HEK293 (cell line): ENCODE results near the gene ELAPOR1.

Experiments used
- CTCF ChIA-PET: fragments of 350-600 bp; formaldehyde crosslinking; extraction: SDS; loops from one replicate; lab custom pipeline; 2021; ENCODE audit warnings: antibody characterized with exemption; lab: Yijun Ruan, JAX
- POLR2A ChIA-PET: fragments of 300-600 bp; formaldehyde crosslinking; extraction: SDS; loops from one replicate; lab custom pipeline; 2020; ENCODE audit warnings: antibody characterized with exemption, inconsistent platforms; lab: Yijun Ruan, JAX
- H3K27ac ChIP-seq: fragments of 200-500 bp; sonication (Bioruptor generic); 2 replicates; pipeline ENCODE4 v1.5.1; 2014; ENCODE audit warnings: low read depth, low read length, control low read depth, inconsistent platforms; ENCODE audit errors: extremely low read depth
- H3K36me3 ChIP-seq, 2 experiments: fragments of 200-500 bp in 1 of 2; sonication (Bioruptor generic) in 1 of 2; 1 replicate in 1 of 2; 2 replicates in 1 of 2; pipeline ENCODE4 v1.5.1; 2014 to 2017; ENCODE audit warnings: inconsistent platforms in 2 of 2, low read length in 2 of 2; ENCODE audit not compliant: control insufficient read depth in 2 of 2, insufficient read depth in 1 of 2
- H3K4me1 ChIP-seq: fragments of 200-500 bp; sonication (Bioruptor generic); 2 replicates; pipeline ENCODE4 v1.5.1; 2014; ENCODE audit warnings: mild to moderate bottlenecking, low read length, inconsistent platforms; ENCODE audit not compliant: control insufficient read depth, insufficient read depth
- H3K4me3 ChIP-seq: 2 replicates; pipeline ENCODE4 v1.5.1; 2011; ENCODE audit warnings: low read depth, mild to moderate bottlenecking, control low read depth, low read length, moderate library complexity
- H3K9me3 ChIP-seq: fragments of 200-500 bp; sonication (Bioruptor generic); 2 replicates; pipeline ENCODE4 v1.5.1; 2014; ENCODE audit warnings: low read depth, low read length, inconsistent platforms; ENCODE audit not compliant: control insufficient read depth, insufficient read depth
- ATF2 ChIP-seq: fragments of 450-650 bp; formaldehyde crosslinking; IDR thresholded peaks from 2 replicates; pipeline ENCODE4 v1.5.1; 2016; ENCODE audit warnings: missing biosample characterization, missing genetic modification characterization, low read depth
- BCL11A ChIP-seq: fragments of 450-650 bp; formaldehyde crosslinking; IDR thresholded peaks from 2 replicates; pipeline ENCODE4 v1.5.1; 2016; ENCODE audit warnings: low read depth, missing biosample characterization, missing genetic modification characterization
- MZF1 ChIP-seq: fragments of 450-650 bp; formaldehyde crosslinking; IDR thresholded peaks from 2 replicates; pipeline ENCODE4 v1.5.1; 2017; ENCODE audit warnings: missing biosample characterization, missing genetic modification characterization, borderline replicate concordance
- PRDM6 ChIP-seq: fragments of 450-650 bp; formaldehyde crosslinking; IDR thresholded peaks from 2 replicates; pipeline ENCODE4 v1.5.1; 2017; ENCODE audit warnings: missing biosample characterization, missing genetic modification characterization
- ZBTB48 ChIP-seq: fragments of 450-650 bp; formaldehyde crosslinking; IDR thresholded peaks from 2 replicates; pipeline ENCODE4 v1.5.1; 2016; ENCODE audit warnings: missing biosample characterization, missing genetic modification characterization
- ZBTB49 ChIP-seq: fragments of 450-650 bp; formaldehyde crosslinking; IDR thresholded peaks from 2 replicates; pipeline ENCODE4 v1.5.1; 2016; ENCODE audit warnings: missing biosample characterization, missing genetic modification characterization, low read depth
- ZIC2 ChIP-seq: fragments of 450-650 bp; formaldehyde crosslinking; IDR thresholded peaks from 2 replicates; pipeline ENCODE4 v1.5.1; 2016; ENCODE audit warnings: missing biosample characterization, missing genetic modification characterization
- ZNF133 ChIP-seq: fragments of 450-650 bp; formaldehyde crosslinking; IDR thresholded peaks from 2 replicates; pipeline ENCODE4 v1.5.1; 2016; ENCODE audit warnings: missing biosample characterization, missing genetic modification characterization
- ZNF138 ChIP-seq: fragments of 450-650 bp; formaldehyde crosslinking; IDR thresholded peaks from 2 replicates; pipeline ENCODE4 v1.5.1; 2016; ENCODE audit warnings: missing biosample characterization, missing genetic modification characterization, borderline replicate concordance
- ZNF18 ChIP-seq: fragments of 450-650 bp; formaldehyde crosslinking; IDR thresholded peaks from 2 replicates; pipeline ENCODE4 v1.5.1; 2016; ENCODE audit warnings: missing biosample characterization, missing genetic modification characterization
- ZNF211 ChIP-seq: fragments of 450-650 bp; formaldehyde crosslinking; IDR thresholded peaks from 2 replicates; pipeline ENCODE4 v1.5.1; 2016; ENCODE audit warnings: low read depth, missing biosample characterization, missing genetic modification characterization
- ZNF24 ChIP-seq: fragments of 450-650 bp; formaldehyde crosslinking; IDR thresholded peaks from 2 replicates; pipeline ENCODE4 v1.5.1; 2016; ENCODE audit warnings: missing biosample characterization, missing genetic modification characterization
- ZNF513 ChIP-seq: fragments of 450-650 bp; IDR thresholded peaks from 2 replicates; pipeline ENCODE4 v1.5.1; 2018; ENCODE audit warnings: missing biosample characterization, missing genetic modification characterization
- ZNF561 ChIP-seq: fragments of 450-650 bp; IDR thresholded peaks from 2 replicates; pipeline ENCODE4 v1.5.1; 2018; ENCODE audit warnings: missing biosample characterization, missing genetic modification characterization, borderline replicate concordance
- ZNF571 ChIP-seq: fragments of 450-650 bp; formaldehyde crosslinking; IDR thresholded peaks from 2 replicates; pipeline ENCODE4 v1.5.0; 2017; ENCODE audit warnings: missing biosample characterization, missing genetic modification characterization
- ZNF600 ChIP-seq: fragments of 450-650 bp; formaldehyde crosslinking; IDR thresholded peaks from 2 replicates; pipeline ENCODE4 v1.5.1; 2016; ENCODE audit warnings: missing biosample characterization, missing genetic modification characterization
- ZNF645 ChIP-seq: fragments of 450-650 bp; formaldehyde crosslinking; IDR thresholded peaks from 2 replicates; pipeline ENCODE4; 2016; ENCODE audit warnings: missing biosample characterization, missing genetic modification characterization
- ZNF677 ChIP-seq: fragments of 450-650 bp; IDR thresholded peaks from 2 replicates; pipeline ENCODE4 v1.5.0; 2018; ENCODE audit warnings: missing biosample characterization, mild to moderate bottlenecking, missing genetic modification characterization, moderate library complexity
- ZNF777 ChIP-seq: fragments of 450-650 bp; formaldehyde crosslinking; IDR thresholded peaks from 2 replicates; pipeline ENCODE4 v1.5.1; 2017; ENCODE audit warnings: missing biosample characterization, missing genetic modification characterization, borderline replicate concordance
- ZNF792 ChIP-seq: fragments of 450-650 bp; formaldehyde crosslinking; IDR thresholded peaks from 2 replicates; pipeline ENCODE4 v1.5.1; 2016; ENCODE audit warnings: missing biosample characterization, missing genetic modification characterization
- ZSCAN30 ChIP-seq: fragments of 450-650 bp; IDR thresholded peaks from 2 replicates; pipeline ENCODE4 v1.5.1; 2018; ENCODE audit warnings: missing biosample characterization, mild to moderate bottlenecking, missing genetic modification characterization, moderate library complexity

Gene ELAPOR1

GRCh38 chr1:109158433-109158832 lies 44.5 kb downstream of the ELAPOR1 start:
- Histone ChIP-seq H3K27ac (no peak overlapping the region), H3K9me3 (no peaks in the 10 kb centered on the region), H3K36me3 (no peaks in the 10 kb centered on the region), H3K4me1 (no peaks in the 10 kb centered on the region), H3K4me3 (no peak overlapping the region)
- TF ChIP-seq ZNF18, result no peak
- no peak for TF ChIP-seq BCL11A (tag by site-specific recombination)
- no peak for TF ChIP-seq ZNF792 (tag by site-specific recombination)
- no peak for TF ChIP-seq ZNF561 (tag by site-specific recombination)
- no peak for TF ChIP-seq ZIC2 (tag by site-specific recombination)
- CTCF ChIA-PET, result no interaction called here
- POLR2A ChIA-PET, result no interaction called here

GRCh38 chr1:109159326-109159725 lies 45.4 kb downstream of the ELAPOR1 start:
- H3K9me3 ChIP-seq, result no peaks in the 10 kb centered on the region
- H3K4me1 ChIP-seq, result no peaks in the 10 kb centered on the region
- no peak overlapping the region for H3K27ac ChIP-seq
- no peak overlapping the region for H3K4me3 ChIP-seq
- ChIA-PET CTCF (no interaction called here), POLR2A (no interaction called here)
- TF ChIP-seq ZNF600 (no peak), ATF2 (tag by site-specific recombination) (no peak), MZF1 (tag by site-specific recombination) (no peak), ZNF138 (tag by site-specific recombination) (no peak)
- no peaks in the 10 kb centered on the region for H3K36me3 ChIP-seq

GRCh38 chr1:109160071-109160840 lies 46.3 kb downstream of the ELAPOR1 start:
- CTCF ChIA-PET, result interaction anchor here (0.6 to 1.4 kb wide), 3 partner anchors 9 to 340 kb away, joined by 3 to 5 read pairs (median 3); no protein-coding TSS in a partner anchor
- Histone ChIP-seq H3K36me3 (no peaks in the 10 kb centered on the region), H3K4me3 (no peak overlapping the region), H3K9me3 (no peaks in the 10 kb centered on the region), H3K4me1 (no peaks in the 10 kb centered on the region), H3K27ac (no peak overlapping the region)
- POLR2A ChIA-PET, result no interaction called here
- TF ChIP-seq ZBTB48 (tag by site-specific recombination) (no peak), ZNF513 (tag by site-specific recombination) (no peak), ZNF561 (tag by site-specific recombination) (no peak), ZNF571 (tag by site-specific recombination) (no peak), ZSCAN30 (tag by site-specific recombination) (no peak), ZNF777 (tag by site-specific recombination) (no peak), PRDM6 (tag by site-specific recombination) (no peak), ZNF645 (tag by site-specific recombination) (no peak), ZNF677 (no peak), ZNF211 (tag by site-specific recombination) (no peak), ZBTB49 (tag by site-specific recombination) (no peak), ZNF24 (no peak), ZNF133 (no peak)
